Stimulated activated CD8-positive, alpha-beta memory T cell treated with anti-CD3 and anti-CD28 coated beads, Interleukin-15, amount 100 ng/mL, for 48 hours (primary cell): Measurements from ENCODE around the gene LYSMD3.

Experiments used
- DNase-seq, 2 donors: peaks; one replicate each; pipeline ENCODE4 v3.0.0-alpha.2; 2020; ENCODE audit warnings: low read depth in 2 of 2

LYSMD3 gene

DNA sequence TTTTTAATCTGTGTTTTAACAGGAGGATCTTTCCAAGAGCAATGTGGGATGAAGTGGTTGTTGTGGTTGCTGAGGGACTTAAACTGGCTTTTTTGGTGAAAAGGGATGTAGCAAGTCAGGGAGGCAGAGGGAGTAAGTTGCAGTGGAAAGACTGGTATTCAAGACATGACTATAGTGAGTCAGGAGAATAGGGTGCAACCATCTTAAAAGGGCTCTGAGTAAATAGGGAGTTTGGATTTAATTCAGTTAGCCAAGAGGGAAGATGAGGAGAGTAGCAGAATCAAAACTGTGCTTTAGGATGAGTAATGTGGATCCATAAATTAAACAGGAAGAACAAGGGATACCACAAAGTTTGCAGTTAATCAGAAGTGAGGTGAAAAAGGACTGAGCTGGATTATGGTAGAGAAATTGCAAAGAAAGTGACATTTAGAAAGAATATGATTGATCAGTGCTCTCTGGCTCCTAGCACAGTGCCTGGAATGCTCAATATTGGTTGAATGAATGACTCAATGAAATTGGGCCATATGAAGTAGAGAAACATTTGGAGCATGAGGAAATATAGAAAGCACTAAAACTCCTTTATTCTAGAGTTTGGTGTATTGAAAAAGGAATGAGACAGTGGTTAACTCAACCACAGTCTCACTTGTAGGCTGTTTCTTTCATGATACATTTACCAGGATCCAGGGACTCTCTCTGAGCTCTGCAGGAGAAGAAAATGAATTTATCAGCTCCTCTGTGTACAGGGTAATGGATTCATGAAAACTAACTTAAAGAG lies 49.6 kb downstream of the LYSMD3 start:
- DNase-seq = no peak

DNA sequence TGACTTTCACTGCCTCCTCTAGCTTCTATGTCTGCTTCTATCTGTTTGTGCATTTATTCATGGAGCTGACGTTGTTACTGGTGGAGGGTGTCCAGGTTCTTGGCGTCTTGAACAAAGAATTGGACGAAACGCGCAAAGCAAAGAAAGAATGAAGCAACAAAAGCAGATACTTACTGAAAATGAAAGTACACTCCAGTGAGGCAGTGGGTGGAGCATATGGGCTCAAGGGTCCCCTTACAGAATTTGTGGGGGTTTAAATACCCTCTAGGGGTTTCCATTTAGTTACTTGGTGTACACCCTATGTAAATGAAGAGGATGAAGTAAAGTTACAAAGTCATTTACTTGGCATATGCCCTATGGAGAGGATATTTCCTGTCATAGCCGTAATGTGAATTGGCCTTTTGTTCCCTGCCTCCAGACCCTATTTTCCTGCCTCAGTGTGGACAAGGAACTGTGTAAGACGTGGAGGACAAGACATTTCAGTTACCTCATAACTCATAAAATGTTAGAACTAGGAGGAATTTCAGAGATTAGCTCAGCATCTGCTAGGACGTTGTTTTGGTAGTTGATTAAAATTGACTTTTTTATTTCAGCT lies 51.7 kb downstream of the LYSMD3 start:
- no peak for DNase-seq

GRCh38 chr5:90477073-90477472 lies 52.3 kb downstream of the LYSMD3 start:
- DNase-seq = no peak

GRCh38 chr5:90476391-90476790 lies 53.0 kb downstream of the LYSMD3 start:
- no peak for DNase-seq

DNA sequence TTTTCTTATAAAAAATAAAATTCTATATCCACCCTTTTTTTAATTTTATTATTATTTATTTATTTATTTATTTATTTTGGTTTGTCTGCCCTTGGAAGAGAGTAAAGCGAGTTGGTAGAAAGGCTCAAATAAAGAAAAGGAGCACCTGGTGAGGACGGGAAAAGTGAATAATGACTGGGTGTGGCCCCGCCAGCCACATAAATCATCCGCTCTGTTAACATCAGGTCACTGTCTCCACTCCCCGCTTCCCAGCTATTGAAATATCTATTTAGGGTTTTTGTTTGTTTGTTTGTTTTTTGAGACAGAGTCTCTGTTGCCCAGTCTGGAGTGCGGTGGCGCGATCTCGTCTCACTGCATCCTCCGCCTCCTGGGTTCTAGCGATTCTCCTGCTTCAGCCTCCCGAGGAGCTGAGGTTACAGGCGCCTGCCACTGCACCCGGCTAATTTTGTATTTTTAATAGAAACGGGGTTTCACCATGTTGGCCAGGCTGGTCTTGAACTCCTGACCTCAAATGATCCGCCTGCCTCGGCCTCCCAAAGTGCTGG lies 53.9 kb downstream of the LYSMD3 start:
- DNase-seq = no peak

- DNase-seq = peak; percentile 88 to 91
Measured at GRCh38 chr5:90474235-90475107, 54.9 kb downstream of the LYSMD3 start, which contains the start of the genes MBLAC2 and POLR3G. Gene MBLAC2 (minus strand): TSS chr5:90474771. CDS start chr5:90474292, 479 bp downstream. Gene POLR3G (plus strand): TSS chr5:90474864. CDS start chr5:90485568, 10,704 bp downstream.

- DNase-seq = peak in 1 of 2 donors; percentile 10
Measured at GRCh38 chr5:90473396-90474234, 55.8 kb downstream of the LYSMD3 start.

GRCh38 chr5:90472783-90473395 lies 56.5 kb downstream of the LYSMD3 start:
- no peak for DNase-seq
